A549 (cell line): ENCODE data around the gene DAB2.

Source experiments
- CTCF ChIP-seq: fragments of >200 bp; sonication (Bioruptor Twin); formaldehyde crosslinking; IDR thresholded peaks from 3 replicates; pipeline ENCODE4 v1.5.1; 2016
- EP300 ChIP-seq, 2 experiments: fragments of >200 bp; sonication (Bioruptor Twin); formaldehyde crosslinking; IDR thresholded peaks; 2 replicates in 1 of 2; 3 replicates in 1 of 2; pipeline ENCODE4 v1.6.1; 2016 to 2017
- POLR2A ChIP-seq: IDR thresholded peaks from 2 replicates; pipeline ENCODE4 v1.6.1; 2012; ENCODE audit warnings: mild to moderate bottlenecking, low read length
- ZFP36 ChIP-seq: fragments of 450-650 bp; IDR thresholded peaks from 2 replicates; pipeline ENCODE4 v1.6.1; 2014; ENCODE audit warnings: borderline replicate concordance; ENCODE audit not compliant: partially characterized antibody

GRCh38 chr5:39377613-39378012 is 47.2 kb downstream of the DAB2 start:
- TF ChIP-seq POLR2A, result no peak
- TF ChIP-seq ZFP36, result no peak
- TF ChIP-seq CTCF, result no peak
- TF ChIP-seq EP300 (IDR thresholded peaks at IDR 0.05), result no peak
